GM19035 (cell line): Measurements from ENCODE around the gene SGIP1.
A peak's percentile ranks its signal among the peaks of the same experiment; 100 is the strongest.

Experiments used
- ATAC-seq: cut with Tn5 transposase; IDR thresholded peaks from one replicate; pipeline ENCODE4 v1.9.1; 2021; ENCODE audit not compliant: unreplicated experiment

SGIP1 gene

GRCh38 chr1:66676613-66677298 lies 142.8 kb downstream of the SGIP1 start:
- ATAC-seq = no peak

GRCh38 chr1:66678146-66678545 lies 144.2 kb downstream of the SGIP1 start:
- no peak for ATAC-seq

- no peak for ATAC-seq
Observed at GRCh38 chr1:66679140-66679539, 145.2 kb downstream of the SGIP1 start.

DNA sequence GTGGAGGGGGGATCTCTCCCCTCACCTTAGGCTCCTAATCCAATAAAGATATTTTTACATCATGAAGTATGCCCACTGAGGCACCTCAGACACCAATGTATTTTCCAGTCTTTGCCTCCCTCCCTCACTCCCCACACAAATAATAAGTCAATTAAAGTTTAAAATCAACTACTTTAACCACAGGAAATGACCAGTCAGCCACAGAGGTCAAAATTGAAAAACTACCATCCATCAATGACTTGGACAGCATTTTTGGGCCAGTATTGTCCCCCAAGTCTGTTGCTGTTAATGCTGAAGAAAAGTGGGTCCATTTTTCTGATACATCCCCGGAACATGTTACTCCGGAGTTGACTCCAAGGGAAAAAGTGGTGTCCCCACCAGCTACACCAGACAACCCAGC lies 147.7 kb downstream of the SGIP1 start:
- ATAC-seq = no peak

DNA sequence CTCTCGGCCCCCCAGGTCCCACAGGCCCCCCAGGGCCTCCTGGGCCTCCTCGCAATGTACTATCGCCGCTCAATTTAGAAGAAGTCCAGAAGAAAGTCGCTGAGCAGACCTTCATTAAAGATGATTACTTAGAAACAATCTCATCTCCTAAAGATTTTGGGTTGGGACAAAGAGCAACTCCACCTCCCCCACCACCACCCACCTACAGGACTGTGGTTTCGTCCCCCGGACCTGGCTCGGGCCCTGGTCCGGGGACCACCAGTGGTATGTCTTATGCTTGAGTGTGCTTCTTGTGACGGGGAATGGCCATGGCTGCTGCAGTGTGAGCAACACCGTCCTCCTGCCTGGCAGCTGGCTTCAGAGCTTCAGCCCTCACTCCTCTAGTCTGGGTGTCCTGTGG lies 148.2 kb downstream of the SGIP1 start:
- no peak for ATAC-seq

DNA sequence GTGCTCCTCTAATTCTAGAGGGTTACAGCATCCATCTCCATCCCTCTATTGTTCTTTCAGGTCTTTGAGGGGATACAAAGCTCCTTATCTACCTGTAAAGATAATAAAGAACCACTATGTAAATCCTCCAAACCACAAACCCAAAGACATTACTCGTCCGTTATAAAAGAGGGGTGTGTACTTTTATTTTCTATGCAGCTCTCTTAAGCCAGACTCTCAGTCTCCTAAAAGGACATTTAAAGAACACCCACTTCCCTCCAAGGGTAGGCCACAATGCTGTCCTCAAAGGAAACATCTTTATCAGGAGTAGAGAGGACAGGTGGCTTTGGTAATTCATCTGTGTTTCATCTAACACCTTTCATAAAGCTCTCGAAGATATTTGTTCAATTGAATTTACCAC lies 150.4 kb downstream of the SGIP1 start:
- ATAC-seq = no peak

DNA sequence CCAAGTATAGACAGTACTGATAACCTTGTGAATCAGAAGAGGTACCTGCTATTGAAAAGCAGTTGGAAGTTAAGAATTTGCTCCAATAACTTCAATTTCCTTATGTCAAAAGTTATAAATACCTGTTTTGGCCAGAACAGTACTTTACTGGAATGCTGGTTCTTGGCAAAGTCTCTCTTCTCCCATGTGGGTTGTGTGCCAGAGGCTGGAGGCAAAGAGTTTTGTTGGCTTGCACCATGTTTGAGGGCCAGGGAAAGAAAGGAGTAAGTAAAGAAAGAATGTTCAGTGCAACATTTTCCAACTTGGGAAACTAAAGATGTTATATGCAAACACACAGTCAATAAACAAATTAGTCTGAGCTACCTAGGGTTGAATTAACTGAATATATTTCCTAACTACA lies 151.3 kb downstream of the SGIP1 start:
- no peak for ATAC-seq

DNA sequence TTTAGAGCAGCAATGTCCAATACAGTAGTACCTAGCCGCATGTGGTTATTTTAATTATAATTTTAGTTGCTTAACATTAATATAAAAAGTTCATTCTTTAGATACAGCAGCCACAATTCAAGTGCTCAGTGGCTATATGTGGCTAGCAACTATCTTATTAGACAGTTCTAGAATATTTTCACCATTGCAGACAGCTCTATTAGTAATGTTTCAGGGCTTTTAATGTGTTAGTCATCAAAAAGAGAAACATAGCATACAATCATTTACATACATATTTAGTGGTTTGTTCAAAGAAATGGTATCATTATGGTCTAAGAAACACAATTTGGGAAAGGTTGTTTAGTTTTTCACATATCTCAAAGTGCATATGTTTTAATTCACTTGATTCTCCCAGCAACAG lies 151.7 kb downstream of the SGIP1 start:
- no peak for ATAC-seq

GRCh38 chr1:66686406-66686805 lies 152.5 kb downstream of the SGIP1 start:
- ATAC-seq = no peak

GRCh38 chr1:66687358-66687757 lies 153.4 kb downstream of the SGIP1 start:
- ATAC-seq = peak; percentile 43

DNA sequence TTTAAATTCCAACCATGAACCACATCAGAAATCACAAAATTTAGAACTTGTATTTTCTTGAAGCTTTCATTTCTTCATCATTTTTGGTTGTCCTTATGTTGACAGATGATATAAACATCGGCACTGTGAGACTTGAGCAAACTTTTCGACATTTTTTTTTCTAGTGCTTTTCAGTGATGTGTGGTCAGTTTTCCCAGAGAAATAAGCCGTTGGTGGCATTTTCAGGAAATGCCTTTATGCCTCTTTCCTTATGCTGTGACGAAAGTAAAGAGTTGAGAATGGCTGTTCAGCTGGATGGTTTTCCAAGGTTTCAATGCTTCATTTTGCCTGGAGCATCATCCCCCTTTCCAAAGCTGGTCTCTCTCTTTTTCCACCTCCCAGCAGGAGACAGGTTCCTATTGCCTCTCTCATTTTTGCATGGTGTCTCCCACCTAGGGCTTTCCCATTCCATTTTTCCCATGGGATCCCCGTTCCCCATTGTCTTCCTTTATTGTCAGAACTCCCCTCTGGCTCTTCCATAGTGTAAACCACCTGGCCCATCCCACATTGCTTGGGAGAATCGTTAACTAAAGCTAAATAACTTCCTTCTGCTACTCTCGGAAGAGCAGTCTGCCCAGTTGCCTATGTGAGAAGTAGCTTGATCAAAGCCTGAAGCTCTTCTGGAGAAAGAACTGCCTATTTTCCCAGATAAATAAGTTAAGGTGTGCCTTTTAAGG lies 156.9 kb downstream of the SGIP1 start:
- ATAC-seq = no peak

- ATAC-seq = no peak
Observed at GRCh38 chr1:66692681-66693080, 158.7 kb downstream of the SGIP1 start.

GRCh38 chr1:66693856-66694255 lies 159.9 kb downstream of the SGIP1 start:
- no peak for ATAC-seq

GRCh38 chr1:66695116-66695515 lies 161.2 kb downstream of the SGIP1 start:
- ATAC-seq = no peak

DNA sequence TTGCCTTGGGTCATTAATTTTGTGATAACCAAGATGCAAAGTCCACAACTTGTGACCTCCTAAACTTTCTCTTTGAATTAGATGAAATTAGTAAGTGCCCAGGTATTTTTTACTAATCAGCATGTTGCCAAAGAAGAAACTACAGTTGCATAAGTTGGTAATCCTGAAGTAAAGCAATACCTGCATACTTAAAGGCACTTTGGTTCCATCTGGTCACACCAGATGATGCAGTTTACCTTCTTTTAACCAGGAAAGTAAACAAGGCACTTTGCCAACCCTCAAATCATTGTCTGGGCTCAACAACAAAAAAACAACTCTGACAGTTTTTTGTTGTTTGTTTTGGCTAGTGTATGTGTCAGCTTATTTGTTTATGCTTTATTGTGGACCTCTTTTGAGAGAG lies 162.8 kb downstream of the SGIP1 start:
- ATAC-seq = no peak

- no peak for ATAC-seq
Observed at GRCh38 chr1:66699213-66699612, 165.3 kb downstream of the SGIP1 start.

DNA sequence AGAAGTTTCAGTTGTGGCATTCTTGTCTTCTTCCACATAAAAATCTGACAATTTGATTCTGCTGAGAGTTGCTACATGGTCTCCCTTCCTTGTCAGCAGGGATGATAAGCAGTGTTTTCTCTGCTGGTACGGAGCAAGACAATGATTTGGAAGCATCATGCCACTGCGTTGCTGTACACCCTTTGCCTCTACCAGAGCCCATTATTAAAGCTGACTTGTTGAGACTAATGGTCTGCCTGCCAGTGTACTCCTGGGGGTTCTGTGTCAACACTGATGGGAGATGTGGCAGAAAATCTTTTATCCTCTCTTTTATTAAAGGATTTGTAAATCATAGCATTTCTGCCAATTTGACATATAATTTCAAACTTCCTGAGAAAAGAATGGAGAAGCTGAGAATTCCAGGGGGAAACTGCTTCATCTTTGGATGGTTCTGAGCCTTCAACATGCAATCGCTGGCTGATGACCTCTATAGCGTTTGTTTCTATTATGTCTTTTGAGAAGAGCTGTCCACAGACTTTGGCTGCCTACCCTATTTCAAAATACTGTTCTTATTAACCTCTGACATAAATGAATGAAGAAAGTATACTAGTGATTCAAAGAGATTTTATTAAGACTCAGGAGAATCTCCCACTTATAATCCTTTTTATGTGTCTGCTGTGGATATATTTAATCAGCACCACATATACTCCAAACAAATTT lies 170.4 kb downstream of the SGIP1 start:
- ATAC-seq = no peak

DNA sequence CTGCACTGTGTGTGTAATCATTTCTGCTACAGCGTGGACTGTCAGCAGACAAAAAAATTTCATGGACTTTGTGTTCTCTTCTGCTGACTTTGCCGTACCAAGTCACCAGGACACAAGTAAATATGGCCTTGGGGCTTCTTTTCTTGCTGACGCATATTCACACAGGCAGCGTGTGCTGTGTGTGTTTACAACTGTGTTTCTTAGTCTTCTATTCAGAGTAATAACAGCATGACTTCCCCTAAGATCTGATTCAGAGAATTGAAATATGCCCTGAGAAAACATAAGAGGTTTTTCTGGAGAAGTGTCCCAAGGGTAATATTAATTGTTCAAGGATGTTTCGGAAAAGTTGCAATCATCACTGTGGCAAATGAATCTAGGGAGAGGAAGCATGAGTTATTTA lies 171.2 kb downstream of the SGIP1 start:
- ATAC-seq = no peak

- ATAC-seq = no peak
Observed at GRCh38 chr1:66711420-66711819, 177.5 kb downstream of the SGIP1 start.

DNA sequence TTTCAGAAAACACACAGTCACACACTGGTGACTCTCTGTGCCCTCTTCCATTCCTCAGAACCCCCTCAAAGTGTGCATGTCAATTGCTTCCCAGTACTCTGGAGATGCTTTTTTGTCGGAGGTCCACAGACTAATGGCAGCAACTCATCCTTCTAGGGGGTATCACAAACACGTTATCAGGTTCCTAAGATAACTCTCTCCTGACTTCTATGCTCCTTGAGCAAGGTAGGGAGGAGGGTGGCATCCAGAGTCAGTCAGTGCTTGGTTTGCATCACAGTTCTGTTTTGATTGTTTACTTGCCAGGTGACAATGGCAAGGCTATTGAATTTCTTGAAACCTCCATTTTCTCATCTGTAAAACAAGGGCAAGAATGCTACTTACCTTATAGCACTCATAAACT lies 178.9 kb downstream of the SGIP1 start:
- ATAC-seq = no peak

DNA sequence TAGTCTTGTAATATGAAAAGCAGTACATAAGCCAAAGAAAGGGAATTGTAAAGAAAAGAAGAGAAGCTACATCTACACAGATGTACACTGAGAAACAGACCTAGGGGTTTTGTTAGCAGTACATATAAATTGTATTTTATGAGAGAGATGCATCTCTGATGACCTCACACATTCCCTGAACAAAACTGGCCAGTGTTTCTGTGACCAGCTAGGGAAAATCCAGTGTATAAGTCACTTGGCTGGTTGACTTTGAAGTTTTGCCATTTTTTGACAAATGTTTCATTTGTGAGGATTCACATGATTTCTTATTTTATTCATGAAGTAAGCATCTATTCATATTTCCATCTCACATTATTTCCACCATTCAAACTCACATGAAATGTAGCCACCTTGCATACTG lies 190.0 kb downstream of the SGIP1 start:
- ATAC-seq = no peak
